GM20000 (cell line): ENCODE data around the gene MYO18B.

Experiments used
- DNase-seq: peaks from one replicate; pipeline ENCODE4 v3.0.0; 2012; ENCODE audit warnings: low spot score
- CTCF ChIP-seq: IDR thresholded peaks from 2 replicates; pipeline ENCODE4 v1.5.1; 2012; ENCODE audit warnings: mild to moderate bottlenecking, control low read depth; ENCODE audit errors: extremely low read depth, missing control alignments

MYO18B gene

GRCh38 chr22:25804676-25805075 is 62.7 kb downstream of the MYO18B start:
- no peak for DNase-seq
- TF ChIP-seq CTCF, result no peak

- TF ChIP-seq CTCF, result no peak
- no peak for DNase-seq
Measured at GRCh38 chr22:25806579-25806978, 64.6 kb downstream of the MYO18B start.

- no peak for TF ChIP-seq CTCF
- DNase-seq, result no peak
Measured at GRCh38 chr22:25814685-25815084, 72.7 kb downstream of the MYO18B start.

GRCh38 chr22:25815561-25815960 is 73.6 kb downstream of the MYO18B start:
- DNase-seq, result no peak
- TF ChIP-seq CTCF, result no peak

- no peak for DNase-seq
- no peak for TF ChIP-seq CTCF
Measured at GRCh38 chr22:25816522-25817059, 74.6 kb downstream of the MYO18B start.

GRCh38 chr22:25817092-25817943 is 75.3 kb downstream of the MYO18B start:
- no peak for DNase-seq
- no peak for TF ChIP-seq CTCF

GRCh38 chr22:25818541-25818940 is 76.6 kb downstream of the MYO18B start:
- TF ChIP-seq CTCF, result no peak
- DNase-seq, result no peak
